GM19324 (cell line): Measurements from ENCODE around the gene GPR137.

Source experiments
- ATAC-seq: cut with Tn5 transposase; IDR thresholded peaks from one replicate; pipeline ENCODE4 v1.9.1; 2021; ENCODE audit warnings: mild to moderate bottlenecking, moderate library complexity; ENCODE audit not compliant: unreplicated experiment, low FRiP score

The GPR137 gene

GRCh38 chr11:64337538-64338249, 52.0 kb downstream of the GPR137 start:
- no peak for ATAC-seq

DNA sequence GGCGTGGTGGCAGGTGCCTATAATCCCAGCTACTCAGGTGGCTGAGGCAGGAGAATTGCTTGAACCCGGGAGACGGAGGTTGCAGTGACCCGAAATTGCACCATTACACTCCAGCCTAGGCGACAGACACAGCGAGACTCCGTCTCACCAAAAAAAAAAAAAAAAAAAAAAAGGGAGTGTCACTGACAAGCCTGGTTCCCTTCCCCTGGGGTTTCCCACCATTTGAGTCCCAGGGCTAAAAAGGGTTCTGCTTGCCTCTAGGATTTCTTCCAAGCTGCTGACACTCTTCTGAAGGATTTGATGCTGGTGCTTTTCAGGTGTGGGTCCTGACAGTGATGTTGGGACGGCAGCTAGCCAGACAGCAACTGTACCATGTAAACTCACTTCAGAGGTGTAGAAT, 53.1 kb downstream of the GPR137 start:
- no peak for ATAC-seq
